Endometrium (tissue), 2 donors: Measurements from ENCODE around the gene ZNF195.
"Not testable (repeated sequence)": the region's sequence is repeated elsewhere in the genome, so short reads cannot be mapped to it uniquely, and the experiment has no call there.

Experiments
- FAIRE-seq: peaks from 2 replicates; lab custom pipeline; 2012; peaks lifted over from hg19 to GRCh38; lab: Jason Lieb, UNC
- donor health status: control.
- donor health status: control.

The ZNF195 gene

DNA sequence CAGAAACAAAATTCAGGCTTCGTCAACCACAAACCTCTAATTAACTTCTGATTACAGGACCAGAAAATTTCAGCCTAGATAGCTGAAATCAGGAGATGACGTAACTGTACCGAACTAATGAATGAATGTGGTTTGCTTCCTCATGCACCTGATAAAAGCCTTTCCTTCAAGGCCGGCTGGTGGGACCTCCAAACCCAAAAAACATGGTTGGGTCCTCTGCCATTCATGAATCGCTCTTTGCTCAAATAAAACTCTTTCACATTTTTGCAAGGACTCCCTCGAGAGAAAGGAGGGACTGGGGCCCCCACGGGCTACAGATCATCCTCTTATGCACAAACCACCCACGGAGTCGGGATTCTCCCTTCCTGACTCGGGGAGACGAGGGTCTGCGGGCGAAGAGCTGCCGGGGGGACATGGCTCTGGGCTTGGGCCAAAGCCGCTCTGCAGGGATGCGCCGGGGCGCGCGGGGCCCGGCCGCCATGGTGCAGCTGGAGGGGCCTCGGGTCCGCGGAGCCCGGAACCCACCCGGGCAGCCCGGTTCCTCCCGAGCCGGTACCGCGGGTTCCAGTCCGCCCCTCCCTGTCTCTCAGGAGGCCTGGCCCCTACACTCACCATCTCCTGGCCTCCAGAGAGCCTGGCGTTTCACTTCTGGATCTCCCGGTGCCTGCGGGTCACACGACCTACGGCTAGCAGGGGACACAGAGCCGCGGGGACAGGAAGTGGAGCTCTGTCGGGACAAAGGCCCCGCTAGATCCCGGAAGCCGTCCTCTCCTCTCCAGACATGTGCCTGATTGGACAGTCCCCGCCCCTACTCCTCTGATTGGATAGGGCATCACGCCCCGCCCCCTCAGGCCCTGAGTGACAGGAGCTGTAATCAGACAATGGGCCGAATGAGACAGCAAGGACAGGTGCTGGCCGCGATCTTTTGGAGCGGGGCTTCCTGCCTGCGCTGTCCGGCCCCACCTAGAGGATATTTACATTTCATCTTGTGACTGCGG lies at the start of gene ZNF195:
Gene ZNF195, minus strand, starts transcription at position 721 of the 998 bp plus-strand sequence. Its CDS starts 106 bp downstream, at position 615.
- FAIRE-seq: peak; percentile 77

DNA sequence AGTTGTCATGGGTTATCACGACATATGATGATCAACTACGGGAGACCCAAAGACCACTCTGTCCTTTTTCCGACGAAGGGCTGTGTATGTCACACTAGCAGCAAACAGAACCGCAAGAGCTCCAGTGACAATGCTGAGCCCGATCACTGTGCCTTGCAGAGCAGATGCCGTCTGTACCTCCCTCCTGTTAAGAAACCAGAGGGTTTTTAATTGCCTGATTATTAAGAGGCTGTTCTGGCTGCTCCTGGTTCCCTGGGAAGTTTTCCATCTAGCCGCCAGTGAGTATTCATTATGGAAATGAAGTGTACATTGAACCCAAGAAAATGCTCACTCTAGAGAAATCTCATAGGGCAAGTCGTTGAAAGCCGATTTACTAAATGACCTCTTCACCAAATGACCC lies 49.1 kb upstream of the ZNF195 start:
- not testable (repeated sequence) for FAIRE-seq

DNA sequence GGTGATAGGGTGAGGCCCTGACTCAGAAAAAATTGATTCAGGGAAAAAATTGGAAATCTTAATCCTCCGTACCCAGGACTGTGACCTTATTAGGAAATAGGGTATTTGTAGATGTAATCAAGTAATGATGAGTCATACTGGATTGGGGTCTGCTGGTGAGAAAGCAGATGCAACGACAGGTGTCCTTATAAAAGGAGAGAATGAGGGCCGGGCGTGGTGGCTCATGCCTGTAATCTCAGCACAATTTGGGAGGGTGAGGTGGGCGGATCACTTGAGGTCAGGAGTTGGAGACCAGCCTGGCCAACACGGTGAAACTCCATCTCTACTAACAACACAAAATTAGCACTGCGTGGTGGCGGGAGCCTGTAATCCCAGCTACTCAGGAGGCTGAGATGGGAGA lies 47.6 kb upstream of the ZNF195 start:
- FAIRE-seq: not testable (repeated sequence)

- FAIRE-seq: not testable (repeated sequence)
Measured at GRCh38 chr11:3423928-3424327, 45.0 kb upstream of the ZNF195 start.

DNA sequence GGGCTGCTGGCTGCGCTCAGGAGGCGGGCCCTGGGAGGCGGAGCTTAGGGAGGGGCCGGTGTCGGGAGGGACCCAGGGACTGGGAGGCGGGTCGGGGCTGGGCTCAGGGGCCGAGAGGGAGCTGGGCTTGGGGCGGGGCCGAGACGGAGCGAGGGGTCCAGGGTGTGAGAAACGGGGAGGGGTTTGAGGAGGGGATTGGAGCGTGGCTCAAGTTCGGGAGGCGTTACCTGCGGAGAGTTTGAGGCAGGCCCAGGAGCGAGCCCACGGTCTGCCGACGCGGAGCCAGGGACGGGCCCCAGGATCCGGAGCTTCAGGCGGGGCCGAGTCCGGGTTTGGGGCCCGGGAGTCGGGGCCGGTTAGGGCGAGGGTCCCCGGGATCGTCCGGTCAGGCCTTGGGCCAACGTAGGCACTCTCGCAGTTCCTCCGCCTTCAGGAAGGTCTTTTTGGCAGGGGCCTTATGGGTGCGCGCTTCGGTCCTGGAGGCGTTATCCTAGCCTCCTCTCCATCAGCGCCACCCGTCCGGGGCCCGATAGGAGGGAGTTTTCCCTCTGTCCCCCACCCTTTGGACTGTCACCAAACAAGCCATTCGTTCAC lies 44.3 kb upstream of the ZNF195 start:
- FAIRE-seq: not testable (repeated sequence)

- peak; percentile 89 for FAIRE-seq
Measured at GRCh38 chr11:3422380-3423137, 43.6 kb upstream of the ZNF195 start.

GRCh38 chr11:3421608-3422379 lies 42.8 kb upstream of the ZNF195 start:
- not testable (repeated sequence) for FAIRE-seq

- not testable (repeated sequence) for FAIRE-seq
Measured at GRCh38 chr11:3420281-3421042, 41.5 kb upstream of the ZNF195 start.

DNA sequence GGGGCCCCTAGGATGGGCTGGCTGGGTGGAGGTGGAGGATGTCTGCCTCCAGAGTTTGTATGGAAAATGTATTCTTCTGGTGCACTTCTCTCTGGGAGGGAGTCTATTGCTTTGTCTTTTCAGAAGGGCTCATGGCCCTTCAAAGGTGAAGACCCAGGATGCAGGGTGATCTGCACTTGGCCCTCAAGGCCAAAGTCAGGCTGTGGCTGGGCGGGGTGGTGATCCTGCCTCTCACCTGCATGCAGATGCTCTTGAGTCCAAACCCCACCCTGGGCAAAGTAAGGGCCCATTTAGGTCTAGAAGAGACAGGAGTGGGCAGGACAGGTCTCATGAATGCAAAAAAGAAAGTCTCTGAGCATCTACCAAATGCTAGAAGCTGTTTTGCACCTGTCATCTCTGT lies 40.5 kb upstream of the ZNF195 start:
- FAIRE-seq: not testable (repeated sequence)

GRCh38 chr11:3417047-3417446 lies 38.1 kb upstream of the ZNF195 start:
- not testable (repeated sequence) for FAIRE-seq

DNA sequence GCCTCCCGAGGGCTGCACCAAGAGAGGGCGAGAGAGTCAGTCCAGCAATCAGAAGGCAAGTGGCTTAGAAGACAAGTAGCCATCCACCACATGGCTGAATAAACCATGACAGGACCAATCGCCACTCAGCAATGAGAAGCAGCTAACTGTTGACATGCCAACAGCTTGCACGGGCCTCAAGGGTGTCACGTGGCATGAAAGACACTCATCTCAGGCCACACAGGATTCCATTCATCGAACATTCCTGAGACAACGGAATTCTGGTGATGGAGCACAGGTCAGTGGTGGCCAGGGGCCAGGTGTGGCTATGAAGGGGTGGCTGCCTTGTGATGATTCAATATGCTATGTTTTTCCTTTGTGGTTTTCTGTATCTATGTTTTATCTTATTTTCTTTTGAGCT lies 36.4 kb upstream of the ZNF195 start:
- FAIRE-seq: not testable (repeated sequence)

GRCh38 chr11:3413666-3414065 lies 34.7 kb upstream of the ZNF195 start:
- not testable (repeated sequence) for FAIRE-seq

GRCh38 chr11:3412837-3413236 lies 33.9 kb upstream of the ZNF195 start:
- FAIRE-seq: no peak

DNA sequence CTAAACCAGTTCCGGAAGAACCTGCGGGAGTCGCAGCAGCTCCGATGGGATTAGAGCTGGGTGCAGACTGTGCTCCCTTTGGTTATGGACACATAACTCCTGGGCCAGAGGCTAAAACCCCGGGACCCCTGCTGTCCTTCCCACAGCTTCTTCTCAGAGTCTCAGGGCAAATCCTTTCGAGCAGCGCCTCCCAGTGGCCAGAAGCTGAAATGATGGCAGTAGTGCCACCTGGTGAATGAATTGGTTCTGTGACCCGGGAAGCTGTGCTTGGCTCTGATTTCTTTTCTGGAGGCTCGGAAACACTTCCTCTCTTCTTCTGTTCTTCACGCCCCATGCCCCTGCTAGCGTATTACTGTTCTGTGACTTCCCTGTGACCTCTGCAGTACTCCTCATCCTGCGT lies 29.8 kb upstream of the ZNF195 start:
- not testable (repeated sequence) for FAIRE-seq

- not testable (repeated sequence) for FAIRE-seq
Measured at GRCh38 chr11:3408058-3408605, 29.2 kb upstream of the ZNF195 start.

DNA sequence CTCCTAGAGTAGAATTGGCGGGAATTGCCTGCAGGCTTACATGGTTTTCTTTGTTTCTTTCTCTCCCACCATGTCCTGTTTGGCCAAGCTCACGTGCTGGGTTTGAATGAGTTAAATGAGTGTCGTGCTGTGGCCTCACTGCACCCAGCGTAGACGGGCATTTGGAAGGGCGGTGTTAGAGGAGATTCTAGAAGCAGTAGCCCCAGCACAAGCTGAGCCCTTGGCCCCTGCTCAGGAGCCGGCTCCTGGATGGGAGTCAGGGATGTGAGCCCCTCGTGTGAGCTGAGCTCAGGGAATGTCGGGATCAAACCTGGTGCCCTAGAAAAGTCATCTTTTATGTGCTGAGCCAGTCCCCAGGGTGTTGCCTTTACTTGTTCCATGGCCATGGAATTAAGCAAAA lies 28.0 kb upstream of the ZNF195 start:
- FAIRE-seq: not testable (repeated sequence)

- FAIRE-seq: not testable (repeated sequence)
Measured at GRCh38 chr11:3406223-3406875, 27.4 kb upstream of the ZNF195 start.

GRCh38 chr11:3404076-3404925 lies 25.4 kb upstream of the ZNF195 start:
- not testable (repeated sequence) for FAIRE-seq

- not testable (repeated sequence) for FAIRE-seq
Measured at GRCh38 chr11:3402861-3403250, 23.9 kb upstream of the ZNF195 start.
